GM10266 (cell line): ENCODE measurements around the gene SOCS3.

Experiments
- DNase-seq: peaks from one replicate; pipeline ENCODE4 v3.0.0; 2012; ENCODE audit errors: extremely low spot score
- CTCF ChIP-seq: IDR thresholded peaks from 2 replicates; pipeline ENCODE4 v1.5.1; 2012; ENCODE audit warnings: mild to moderate bottlenecking, low read depth; ENCODE audit not compliant: control insufficient read depth, insufficient read depth; ENCODE audit errors: missing control alignments

The SOCS3 gene

DNA sequence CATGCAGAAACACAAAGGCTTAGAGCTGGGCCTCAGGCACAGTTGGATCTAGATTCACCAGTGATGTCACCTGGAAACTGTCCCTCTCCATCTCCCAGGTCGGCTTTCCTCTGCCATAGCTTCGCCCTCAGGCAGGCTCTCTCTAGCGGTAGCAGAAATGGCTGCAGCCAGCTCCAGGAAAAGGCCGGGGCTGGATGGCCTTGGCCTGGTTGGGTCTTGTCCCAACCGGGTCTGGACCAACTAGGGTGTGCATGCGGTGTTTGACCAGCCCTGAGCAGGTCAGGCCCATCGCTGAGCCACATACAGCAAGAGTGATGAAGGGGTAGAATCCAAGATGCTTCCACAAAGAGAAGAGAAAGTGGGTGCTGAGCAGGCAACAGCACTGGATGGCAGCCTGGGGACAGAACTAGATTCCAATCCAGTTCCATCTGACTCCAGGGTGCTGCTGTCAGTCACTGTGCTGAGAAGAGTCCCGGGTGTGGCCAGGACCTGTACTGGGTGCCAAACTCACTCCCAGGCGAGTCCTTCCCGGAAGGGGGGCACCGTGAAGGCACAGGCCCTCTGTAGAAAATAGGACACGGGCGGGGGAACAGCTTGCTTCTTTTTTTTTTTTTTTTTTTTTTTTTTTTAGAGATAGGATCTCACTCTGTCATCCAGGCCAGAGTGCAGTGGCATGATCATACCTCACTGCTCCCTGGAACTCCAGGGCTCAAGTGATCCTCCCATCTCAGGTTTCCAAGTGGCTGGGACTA, 51.8 kb downstream of the SOCS3 start:
- DNase-seq, result no peak
- TF ChIP-seq CTCF, result no peak

GRCh38 chr17:78306913-78307312, 53.0 kb downstream of the SOCS3 start:
- DNase-seq, result no peak
- TF ChIP-seq CTCF, result no peak
